Stomach (tissue), 9 donors: ENCODE measurements around the gene NR6A1. TPM values are rescaled to one million over a fixed set of nuclear protein-coding genes. Genes with fewer than 3 reads are reported as not detected.

Source experiments
- DNase-seq, 2 donors: peaks; one replicate each; pipeline versions ENCODE4 v3.0.0 to v3.0.0-alpha.2; 2013 to 2019
- H3K27ac ChIP-seq, 5 donors: fragments of 200-600 bp in 4 of 5; sonication (generic) in 4 of 5; one replicate each; pipeline ENCODE4 v1.5.1; 2013 to 2019; ENCODE audit warnings: mild to moderate bottlenecking in 1 of 5, moderate library complexity in 1 of 5
- H3K27me3 ChIP-seq, 3 donors: fragments of 200-600 bp; sonication (generic); one replicate each; pipeline ENCODE4 v1.5.1; 2017 to 2019; ENCODE audit warnings: mixed run types in 1 of 3
- H3K36me3 ChIP-seq, 4 donors: fragments of 200-600 bp; sonication (generic); 1 replicate in 3 of 4; 2 replicates in 1 of 4; pipeline ENCODE4 v1.5.1; 2016 to 2019
- H3K4me1 ChIP-seq, 4 donors: fragments of 200-600 bp; sonication (generic); one replicate each; pipeline ENCODE4 v1.5.1; 2016 to 2019
- H3K4me3 ChIP-seq, 4 donors: fragments of 200-600 bp; sonication (generic) in 3 of 4; one replicate each; pipeline ENCODE4 v1.5.1; 2016 to 2019; ENCODE audit warnings: mild to moderate bottlenecking in 1 of 4
- H3K9me3 ChIP-seq, 4 donors: fragments of 200-600 bp; sonication (generic); one replicate each; pipeline ENCODE4 v1.5.1; 2016 to 2019
- EP300 ChIP-seq: sonication (generic); formaldehyde crosslinking; IDR thresholded peaks from one replicate; pipeline ENCODE4 v1.6.1; 2017; ENCODE audit warnings: antibody characterized with exemption
- POLR2A ChIP-seq, 4 donors: fragments of 450-650 bp; IDR thresholded peaks; one replicate each; pipeline ENCODE4 v1.6.1; 2016; ENCODE audit warnings: antibody characterized with exemption in 4 of 4, control low read depth in 2 of 4, mild to moderate bottlenecking in 1 of 4, moderate library complexity in 1 of 4
- POLR2AphosphoS5 ChIP-seq, 3 donors: sonication (generic); formaldehyde crosslinking; IDR thresholded peaks; one replicate each; pipeline ENCODE4 v1.6.1; 2016; ENCODE audit warnings: antibody characterized with exemption in 3 of 3
- WGBS, 5 donors: extraction: QIAGEN DNeasy Blood & Tissue Kit in 3 of 5; methylation state at CpG; one replicate each; pipeline versions ENCODE4 v1.1.5 to v1.1.7; 2013 to 2018; 5-methylcytosine and 5-hydroxymethylcytosine counted together
- intact Hi-C: fragments of 100-400 bp; cut with DNase I; formaldehyde crosslinking; loops from one replicate; pipeline ENCODE4 v1.15.1; 2023; ENCODE audit warnings: low total_unique reads
- polyA plus RNA-seq, 3 donors: library from polyadenylated mRNA; stranded (reverse); fragments of 200-250 nt; gene quantifications; one replicate each; pipeline ENCODE4 v1.2.3, GENCODE V29; 2013
- total RNA-seq, 5 donors: library from RNA; depleted of rRNA; stranded (reverse); fragments of >200 nt; gene quantifications; one replicate each; pipeline versions ENCODE4 v1.1.0 to v1.2.3, GENCODE V29; 2014 to 2016
- TF ChIP-seq, protein P1 (sequence below), 7 experiments: fragments of 450-650 bp in 4 of 7; fragments of 200-600 bp in 3 of 7; sonication (generic) in 3 of 7; IDR thresholded peaks; one replicate each; pipeline ENCODE4 v1.5.1; 2016 to 2019; ENCODE audit warnings: antibody characterized with exemption in 7 of 7, control low read depth in 2 of 7, mild to moderate bottlenecking in 1 of 7
- donor health status: healthy with polysubstance abuse.
- donor health status: Bipolar disorder and iron deficiency.
- donor health status: healthy.

The NR6A1 gene
- total and polyA plus RNA-seq, 8 donors, result 0.15 to 3.2 (median 1.5) TPM; not detected in 1

DNA sequence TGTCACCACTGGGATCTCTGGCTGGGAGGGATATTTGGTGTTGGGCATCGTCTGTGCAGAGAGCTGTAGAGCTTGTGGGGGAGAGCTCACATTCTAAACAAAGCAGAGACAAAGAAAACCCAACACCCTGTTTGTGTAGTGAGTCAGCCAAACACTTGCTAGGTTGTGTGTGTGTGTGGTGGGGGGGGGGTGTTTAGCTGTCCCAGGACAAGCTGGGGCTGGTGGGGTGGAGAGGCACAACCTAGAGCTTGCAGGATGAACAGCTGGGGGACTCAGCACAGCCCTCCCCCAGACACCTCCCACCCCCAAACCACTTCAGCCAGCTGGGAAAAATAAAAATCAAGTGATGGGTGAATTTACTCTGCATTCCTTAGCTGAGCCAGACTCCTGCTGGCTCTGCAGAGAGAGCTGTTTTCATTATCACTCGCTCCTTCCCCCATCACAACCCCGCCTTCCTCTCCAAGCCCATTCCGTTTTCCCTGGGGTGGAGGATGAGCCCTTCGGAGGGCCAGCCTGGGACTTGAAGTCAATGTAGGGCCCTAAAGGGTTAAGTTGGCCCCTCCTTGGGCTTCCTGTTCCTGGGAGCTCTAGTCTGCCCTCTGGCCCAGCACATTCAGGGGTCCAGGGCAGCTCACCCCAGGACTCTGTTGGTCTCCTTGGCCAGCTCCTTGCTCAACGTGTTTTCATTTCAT lies 8.4 kb upstream of the NR6A1 start:
- Histone ChIP-seq H3K36me3 (no peaks in the 10 kb centered on the region), H3K9me3 (no peaks in the 10 kb centered on the region), H3K27ac (peak overlapping the region in 3 of 5 donors; percentile 42 to 82 (median 74)), H3K4me3 (no peak overlapping the region), H3K27me3 (peaks cover 0 to 27% (median 19%) of the 10 kb centered on the region in 3 donors), H3K4me1 (peaks cover 14 to 57% (median 36%) of the 10 kb centered on the region in 4 donors)
- TF ChIP-seq EP300 (no peak), POLR2A (IDR thresholded peaks at IDR 0.05) (no peak), POLR2AphosphoS5 (IDR thresholded peaks at IDR 0.05) (no peak)
- TF ChIP-seq, protein P1, sequence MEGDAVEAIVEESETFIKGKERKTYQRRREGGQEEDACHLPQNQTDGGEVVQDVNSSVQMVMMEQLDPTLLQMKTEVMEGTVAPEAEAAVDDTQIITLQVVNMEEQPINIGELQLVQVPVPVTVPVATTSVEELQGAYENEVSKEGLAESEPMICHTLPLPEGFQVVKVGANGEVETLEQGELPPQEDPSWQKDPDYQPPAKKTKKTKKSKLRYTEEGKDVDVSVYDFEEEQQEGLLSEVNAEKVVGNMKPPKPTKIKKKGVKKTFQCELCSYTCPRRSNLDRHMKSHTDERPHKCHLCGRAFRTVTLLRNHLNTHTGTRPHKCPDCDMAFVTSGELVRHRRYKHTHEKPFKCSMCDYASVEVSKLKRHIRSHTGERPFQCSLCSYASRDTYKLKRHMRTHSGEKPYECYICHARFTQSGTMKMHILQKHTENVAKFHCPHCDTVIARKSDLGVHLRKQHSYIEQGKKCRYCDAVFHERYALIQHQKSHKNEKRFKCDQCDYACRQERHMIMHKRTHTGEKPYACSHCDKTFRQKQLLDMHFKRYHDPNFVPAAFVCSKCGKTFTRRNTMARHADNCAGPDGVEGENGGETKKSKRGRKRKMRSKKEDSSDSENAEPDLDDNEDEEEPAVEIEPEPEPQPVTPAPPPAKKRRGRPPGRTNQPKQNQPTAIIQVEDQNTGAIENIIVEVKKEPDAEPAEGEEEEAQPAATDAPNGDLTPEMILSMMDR (IDR thresholded peaks at IDR 0.05), result no peak
- intact Hi-C loops, result loop anchor here (5.0 kb wide), 1 partner anchor 593 kb away; no protein-coding TSS in a partner anchor
- WGBS, 5 donors, result 22 to 42% (median 37%) methylated on average over 5 to 6 of the region's 6 CpGs
- peak; percentile 23 to 81 for DNase-seq

DNA sequence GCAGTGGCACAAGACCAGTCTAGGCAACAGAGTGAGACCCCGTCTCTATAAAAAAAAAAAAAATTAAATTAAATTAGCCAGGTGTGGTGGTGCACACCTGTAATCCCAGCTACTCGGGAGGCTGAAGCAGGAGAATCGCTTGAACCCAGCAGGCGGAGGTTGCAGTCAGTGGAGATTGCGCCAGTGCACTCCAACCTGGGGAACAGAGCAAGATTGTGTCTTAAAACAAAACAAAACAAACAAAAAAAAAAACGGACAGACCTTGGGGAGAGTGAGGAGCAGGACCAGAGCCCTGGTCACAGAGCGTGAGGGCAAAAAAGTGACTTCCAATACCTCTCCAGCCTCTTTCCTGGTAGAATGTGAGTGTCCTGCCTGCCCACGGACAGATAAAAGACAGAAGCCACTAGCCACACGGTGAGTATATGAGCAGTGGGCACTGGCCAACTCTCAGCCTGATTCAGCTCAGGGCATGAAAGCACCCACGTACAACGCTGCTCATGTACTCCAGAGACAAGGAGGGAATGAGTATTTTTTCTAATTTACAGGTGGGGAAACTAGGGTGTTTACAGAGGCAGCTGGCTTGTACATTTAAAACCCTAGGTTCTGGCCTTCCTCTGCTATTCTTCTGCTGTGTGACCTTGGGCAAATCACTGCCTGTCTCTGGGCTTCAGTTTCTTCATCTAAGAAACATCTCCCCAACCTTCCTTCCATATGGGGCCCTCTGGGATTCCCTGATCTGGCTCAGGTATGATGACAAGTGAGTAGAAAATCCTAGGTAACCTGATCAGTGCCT lies 7.7 kb upstream of the NR6A1 start:
- peak in 1 of 2 donors; percentile 19 for DNase-seq

DNA sequence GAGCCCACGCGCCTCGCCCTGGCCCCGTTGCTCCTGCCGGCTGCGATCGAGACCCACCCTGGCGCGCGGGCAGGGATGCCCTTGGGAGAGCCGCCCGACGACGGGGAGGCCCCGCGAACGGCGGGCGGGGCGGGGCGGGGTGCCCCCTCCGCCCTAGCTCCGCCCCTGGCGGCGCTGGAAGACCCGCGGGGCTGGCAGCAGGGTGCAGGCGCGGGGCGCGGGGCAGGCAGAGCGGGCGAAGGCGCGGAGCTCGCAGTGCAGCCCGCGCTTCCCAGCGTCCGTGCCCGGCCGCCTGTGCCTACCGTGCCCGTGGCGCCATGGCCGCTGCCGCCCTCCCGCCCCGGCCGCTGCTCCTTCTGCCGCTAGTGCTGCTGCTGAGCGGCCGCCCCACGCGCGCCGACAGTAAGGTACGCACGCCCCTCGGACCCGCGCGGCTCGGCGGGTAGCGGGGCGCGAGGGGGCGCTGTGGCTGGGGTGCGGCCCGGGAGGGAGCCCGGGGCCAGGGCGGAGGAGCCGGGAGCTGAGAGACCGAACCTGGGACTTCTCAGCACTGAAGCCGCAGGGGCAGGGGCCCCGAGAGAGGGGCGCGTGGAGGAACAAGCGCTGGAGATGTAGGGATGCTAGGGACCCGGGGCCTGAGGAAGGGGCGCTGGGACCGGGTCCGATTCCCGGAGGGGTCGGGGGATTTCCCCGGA lies 6.0 kb upstream of the NR6A1 start, which contains the start of gene OLFML2A:
Gene OLFML2A (plus strand): TSS at position 180 of the 695 bp plus-strand sequence. CDS start 138 bp downstream, at position 318.
- H3K4me3 ChIP-seq, result peak within 1 kb of the TSS; percentile 58 to 68 (median 62)
- peaks cover 17 to 53% (median 36%) of the 10 kb centered on the region in 4 donors for H3K4me1 ChIP-seq
- H3K27me3 ChIP-seq, result peaks cover 0 to 27% (median 19%) of the 10 kb centered on the region in 3 donors
- peak within 1 kb of the TSS; percentile 22 to 82 (median 58) for H3K27ac ChIP-seq
- no peaks in the 10 kb centered on the region for H3K36me3 ChIP-seq
- no peaks in the 10 kb centered on the region for H3K9me3 ChIP-seq
- WGBS, 5 donors, result 0 to 2% (median 1%) methylated on average over 7 to 85 of the region's 87 CpGs
- DNase-seq, result peak in 1 of 2 donors; percentile 78
- TF ChIP-seq, protein P1 (IDR thresholded peaks at IDR 0.05), result peak in 2 of 7 experiments; percentile 6 to 29
- TF ChIP-seq EP300, result no peak
- intact Hi-C loops, result loop anchor here (5.0 kb wide), 1 partner anchor 595 kb away; no protein-coding TSS in a partner anchor

More for the DNA sequence above, 7.7 kb upstream of the NR6A1 start:
- Histone ChIP-seq H3K9me3 (no peaks in the 10 kb centered on the region), H3K4me3 (no peak overlapping the region), H3K27me3 (peaks cover 0 to 27% (median 19%) of the 10 kb centered on the region in 3 donors), H3K4me1 (peaks cover 14 to 57% (median 34%) of the 10 kb centered on the region in 4 donors), H3K27ac (peak overlapping the region in 3 of 5 donors; percentile 42 to 82 (median 74)), H3K36me3 (no peaks in the 10 kb centered on the region)
- TF ChIP-seq POLR2AphosphoS5 (IDR thresholded peaks at IDR 0.05) (no peak), EP300 (no peak), POLR2A (IDR thresholded peaks at IDR 0.05) (no peak)
- TF ChIP-seq, protein P1 (IDR thresholded peaks at IDR 0.05), result no peak
- WGBS, 5 donors, result 65 to 75% (median 70%) methylated on average over 11 of the region's 11 CpGs
- intact Hi-C loops, result loop anchor here (5.0 kb wide), 1 partner anchor 594 kb away; no protein-coding TSS in a partner anchor

DNA sequence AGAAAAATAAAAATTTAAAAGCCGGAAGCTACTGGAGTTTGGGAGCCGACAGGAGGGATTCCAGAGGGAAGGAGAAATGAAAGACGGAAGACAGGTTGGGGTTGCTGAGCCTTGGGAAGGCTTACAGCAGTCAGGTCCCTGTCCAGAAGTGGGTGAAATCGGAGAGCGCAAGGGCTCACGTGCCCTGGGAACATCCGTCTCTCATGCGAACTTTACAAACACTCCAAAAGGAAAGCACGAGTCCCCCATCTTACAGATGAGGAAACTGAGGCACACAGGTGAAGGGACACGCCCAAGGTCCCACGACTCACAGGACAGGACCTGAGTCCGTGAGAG lies 5.5 kb upstream of the NR6A1 start:
- intact Hi-C loops, result loop anchor here (5.0 kb wide), 1 partner anchor 596 kb away; no protein-coding TSS in a partner anchor
- H3K4me1 ChIP-seq, result peaks cover 18 to 58% (median 38%) of the 10 kb centered on the region in 4 donors
- H3K27ac ChIP-seq, result peak overlapping the region in 2 of 5 donors; percentile 58 to 82

More for the DNA sequence above, 5.5 kb upstream of the NR6A1 start:
- Histone ChIP-seq H3K27me3 (peaks cover 0 to 27% (median 19%) of the 10 kb centered on the region in 3 donors), H3K36me3 (no peaks in the 10 kb centered on the region), H3K4me3 (peak overlapping the region; percentile 58 to 68 (median 62)), H3K9me3 (no peaks in the 10 kb centered on the region)
- 13 to 26% (median 23%) methylated on average over 12 of the region's 12 CpGs for WGBS, 5 donors
- DNase-seq, result no peak
- TF ChIP-seq EP300 (no peak), POLR2AphosphoS5 (IDR thresholded peaks at IDR 0.05) (no peak), POLR2A (IDR thresholded peaks at IDR 0.05) (no peak)
- TF ChIP-seq, protein P1 (IDR thresholded peaks at IDR 0.05), result no peak
